Fibroblast of lung (primary cell): ENCODE measurements around the gene ARHGEF25. TPM values are rescaled to one million over a fixed set of nuclear protein-coding genes. Genes with fewer than 3 reads are reported as not detected.

Experiments
- DNase-seq, 2 donors: peaks; one replicate each; pipeline versions ENCODE4 v3.0.0 to v3.0.0-alpha.2; 2010; ENCODE audit warnings: low read depth in 2 of 2
- H2AFZ ChIP-seq: 2 replicates; pipeline ENCODE4 v1.5.1; 2012; ENCODE audit warnings: low read length, control low read depth, inconsistent platforms
- H3K27ac ChIP-seq: 2 replicates; pipeline ENCODE4 v1.5.1; 2011; ENCODE audit warnings: low read length, control low read depth; ENCODE audit not compliant: insufficient read depth
- H3K27me3 ChIP-seq: 2 replicates; pipeline ENCODE4 v1.5.1; 2011; ENCODE audit warnings: mild to moderate bottlenecking, low read length; ENCODE audit not compliant: control insufficient read depth, insufficient read depth
- H3K36me3 ChIP-seq: 2 replicates; pipeline ENCODE4 v1.5.1; 2011; ENCODE audit warnings: low read length; ENCODE audit not compliant: control insufficient read depth, insufficient read depth
- H3K4me1 ChIP-seq: 2 replicates; pipeline ENCODE4 v1.5.1; 2011; ENCODE audit warnings: low read length; ENCODE audit not compliant: control insufficient read depth, insufficient read depth; ENCODE audit errors: extremely low read depth
- H3K4me2 ChIP-seq: 2 replicates; pipeline ENCODE4 v1.5.1; 2011; ENCODE audit warnings: low read length, control low read depth; ENCODE audit not compliant: insufficient read depth; ENCODE audit errors: extremely low read depth
- H3K4me3 ChIP-seq, 4 experiments: fragments of 200-600 bp in 1 of 4; sonication (generic) in 1 of 4; replicated peaks in 1 of 4; 2 replicates each; pipeline ENCODE4 v1.5.1; 2011 to 2016; ENCODE audit warnings: low read length in 4 of 4, low read depth in 3 of 4, mild to moderate bottlenecking in 3 of 4, control low read depth in 2 of 4, inconsistent platforms in 1 of 4, mixed read lengths in 1 of 4; ENCODE audit not compliant: insufficient read depth in 1 of 4; ENCODE audit errors: control extremely low read depth in 1 of 4
- H3K79me2 ChIP-seq: 2 replicates; pipeline ENCODE4 v1.5.1; 2012; ENCODE audit warnings: mild to moderate bottlenecking, low read length, inconsistent platforms; ENCODE audit not compliant: control insufficient read depth, insufficient read depth
- H3K9ac ChIP-seq: 2 replicates; pipeline ENCODE4 v1.5.1; 2011; ENCODE audit warnings: mild to moderate bottlenecking, low read length, control low read depth; ENCODE audit not compliant: insufficient read depth
- H3K9me3 ChIP-seq: 2 replicates; pipeline ENCODE4 v1.5.1; 2012; ENCODE audit warnings: low read depth, low read length; ENCODE audit not compliant: control insufficient read depth, insufficient read depth
- H4K20me1 ChIP-seq: 2 replicates; pipeline ENCODE4 v1.5.1; 2011; ENCODE audit warnings: low read length; ENCODE audit not compliant: control insufficient read depth, insufficient read depth; ENCODE audit errors: extremely low read depth
- EZH2 ChIP-seq: IDR thresholded peaks from 2 replicates; pipeline ENCODE4 v1.5.1; 2012; ENCODE audit warnings: low read length, control low read depth, mild to moderate bottlenecking; ENCODE audit errors: missing control alignments
- polyA plus RNA-seq, 2 donors: library from polyadenylated mRNA; depleted of rRNA in 1 of 2; stranded (reverse) in 1 of 2; unstranded in 1 of 2; fragments of >200 nt; gene quantifications; 2 replicates each; pipeline ENCODE4 v1.2.1, GENCODE V29; 2011 to 2012; ENCODE audit warnings: missing spikeins in 1 of 2
- total RNA-seq: library from RNA; depleted of rRNA; stranded (reverse); fragments of >200 nt; gene quantifications from 2 replicates; pipeline ENCODE4 v1.2.1, GENCODE V29; 2014
- TF ChIP-seq, protein P1 (sequence below), 2 donors: IDR thresholded peaks in 1 of 2; conservative IDR thresholded peaks in 1 of 2; 1 replicate in 1 of 2; 2 replicates in 1 of 2; pipeline ENCODE4 v1.5.1; 2011 to 2012; ENCODE audit warnings: low read length in 2 of 2, control low read depth in 1 of 2, inconsistent platforms in 1 of 2, low read depth in 1 of 2, mild to moderate bottlenecking in 1 of 2

Gene ARHGEF25
- total and polyA plus RNA-seq, 2 donors (not counting 1 experiment from before 2014, with no cell fraction given), result 15.7 to 40.0 TPM

DNA sequence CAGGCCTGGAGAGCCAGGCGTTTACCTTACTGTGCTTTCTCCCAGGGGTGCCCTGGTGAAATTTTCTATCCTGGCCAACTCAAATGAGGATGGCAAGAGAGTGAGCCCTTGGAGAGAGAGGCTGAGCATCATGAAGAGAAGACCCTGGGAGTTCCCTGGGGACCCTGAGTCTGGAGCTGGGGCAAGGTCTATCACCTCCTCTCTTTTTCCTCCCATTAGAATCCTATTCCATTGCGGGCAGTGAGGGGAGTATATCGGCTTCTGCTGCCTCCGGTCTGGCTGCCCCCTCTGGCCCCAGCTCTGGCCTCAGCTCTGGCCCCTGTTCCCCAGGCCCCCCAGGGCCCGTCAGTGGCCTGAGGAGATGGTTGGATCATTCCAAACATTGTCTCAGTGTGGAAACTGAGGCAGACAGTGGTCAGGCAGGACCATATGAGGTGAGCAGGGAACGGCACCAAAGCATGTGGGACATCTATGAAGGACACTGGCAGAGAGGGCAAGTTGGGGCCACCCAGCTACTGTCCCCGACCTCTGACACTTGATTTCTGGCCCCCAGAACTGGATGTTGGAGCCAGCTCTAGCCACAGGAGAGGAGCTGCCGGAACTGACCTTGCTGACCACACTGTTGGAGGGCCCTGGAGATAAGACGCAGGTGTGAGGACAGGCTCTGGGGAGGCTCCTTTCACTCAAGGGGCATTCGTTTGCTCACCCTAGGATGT, 1.6 kb downstream of the ARHGEF25 start:
- no peak for DNase-seq
- Histone ChIP-seq H3K4me1 (peaks cover 8% of the 10 kb centered on the region), H3K27ac (no peak overlapping the region), H3K9me3 (no peaks in the 10 kb centered on the region), H3K9ac (no peak overlapping the region), H3K79me2 (no peaks in the 10 kb centered on the region), H3K36me3 (peaks cover 2% of the 10 kb centered on the region), H4K20me1 (no peaks in the 10 kb centered on the region), H2AFZ (no peak overlapping the region), H3K27me3 (no peaks in the 10 kb centered on the region), H3K4me3 (no peak overlapping the region), H3K4me2 (no peak overlapping the region)
- TF ChIP-seq, protein P1, sequence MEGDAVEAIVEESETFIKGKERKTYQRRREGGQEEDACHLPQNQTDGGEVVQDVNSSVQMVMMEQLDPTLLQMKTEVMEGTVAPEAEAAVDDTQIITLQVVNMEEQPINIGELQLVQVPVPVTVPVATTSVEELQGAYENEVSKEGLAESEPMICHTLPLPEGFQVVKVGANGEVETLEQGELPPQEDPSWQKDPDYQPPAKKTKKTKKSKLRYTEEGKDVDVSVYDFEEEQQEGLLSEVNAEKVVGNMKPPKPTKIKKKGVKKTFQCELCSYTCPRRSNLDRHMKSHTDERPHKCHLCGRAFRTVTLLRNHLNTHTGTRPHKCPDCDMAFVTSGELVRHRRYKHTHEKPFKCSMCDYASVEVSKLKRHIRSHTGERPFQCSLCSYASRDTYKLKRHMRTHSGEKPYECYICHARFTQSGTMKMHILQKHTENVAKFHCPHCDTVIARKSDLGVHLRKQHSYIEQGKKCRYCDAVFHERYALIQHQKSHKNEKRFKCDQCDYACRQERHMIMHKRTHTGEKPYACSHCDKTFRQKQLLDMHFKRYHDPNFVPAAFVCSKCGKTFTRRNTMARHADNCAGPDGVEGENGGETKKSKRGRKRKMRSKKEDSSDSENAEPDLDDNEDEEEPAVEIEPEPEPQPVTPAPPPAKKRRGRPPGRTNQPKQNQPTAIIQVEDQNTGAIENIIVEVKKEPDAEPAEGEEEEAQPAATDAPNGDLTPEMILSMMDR (conservative IDR thresholded peaks at IDR 0.05 in 1 of 2, IDR thresholded peaks at IDR 0.05 in 1 of 2; ENCODE audit: low read depth in 1 of 2, low read length in 2 of 2), result no peak
- TF ChIP-seq EZH2, result no peak

DNA sequence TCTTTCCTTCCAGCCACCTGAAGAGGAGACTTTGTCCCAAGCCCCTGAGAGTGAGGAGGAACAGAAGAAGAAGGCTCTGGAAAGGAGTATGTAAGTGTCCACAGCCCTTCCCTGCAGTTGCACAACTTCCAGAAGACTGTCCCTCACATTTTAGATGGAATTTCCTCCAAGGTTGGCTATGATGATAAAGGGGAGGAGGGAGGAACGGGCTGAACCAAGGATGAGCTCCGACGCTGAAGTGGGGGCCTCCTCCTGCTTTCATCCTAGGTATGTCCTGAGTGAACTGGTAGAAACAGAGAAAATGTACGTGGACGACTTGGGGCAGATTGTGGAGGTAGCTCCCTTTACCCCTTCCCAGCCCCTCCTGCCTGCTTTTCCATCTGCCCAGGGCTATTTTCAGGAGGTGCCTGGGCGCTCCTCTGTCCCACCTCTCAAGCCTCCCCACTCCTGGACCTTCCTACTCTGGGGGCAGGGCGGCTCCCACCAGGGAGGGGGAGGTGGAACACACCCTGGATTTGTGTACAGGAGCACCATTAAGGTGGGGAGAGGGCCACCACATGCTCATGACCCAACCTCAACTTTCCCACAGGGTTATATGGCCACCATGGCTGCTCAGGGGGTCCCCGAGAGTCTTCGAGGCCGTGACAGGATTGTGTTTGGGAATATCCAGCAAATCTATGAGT, 2.3 kb downstream of the ARHGEF25 start:
- TF ChIP-seq, protein P1 (conservative IDR thresholded peaks at IDR 0.05 in 1 of 2, IDR thresholded peaks at IDR 0.05 in 1 of 2; ENCODE audit: low read depth in 1 of 2, low read length in 2 of 2), result no peak
- no peak for TF ChIP-seq EZH2
- Histone ChIP-seq H3K4me2 (no peak overlapping the region), H2AFZ (no peak overlapping the region), H3K9me3 (no peaks in the 10 kb centered on the region), H3K9ac (no peak overlapping the region), H3K27me3 (no peaks in the 10 kb centered on the region), H3K4me3 (no peak overlapping the region), H3K79me2 (no peaks in the 10 kb centered on the region), H3K4me1 (peaks cover 8% of the 10 kb centered on the region), H4K20me1 (no peaks in the 10 kb centered on the region), H3K36me3 (no peaks in the 10 kb centered on the region), H3K27ac (no peak overlapping the region)
- no peak for DNase-seq

DNA sequence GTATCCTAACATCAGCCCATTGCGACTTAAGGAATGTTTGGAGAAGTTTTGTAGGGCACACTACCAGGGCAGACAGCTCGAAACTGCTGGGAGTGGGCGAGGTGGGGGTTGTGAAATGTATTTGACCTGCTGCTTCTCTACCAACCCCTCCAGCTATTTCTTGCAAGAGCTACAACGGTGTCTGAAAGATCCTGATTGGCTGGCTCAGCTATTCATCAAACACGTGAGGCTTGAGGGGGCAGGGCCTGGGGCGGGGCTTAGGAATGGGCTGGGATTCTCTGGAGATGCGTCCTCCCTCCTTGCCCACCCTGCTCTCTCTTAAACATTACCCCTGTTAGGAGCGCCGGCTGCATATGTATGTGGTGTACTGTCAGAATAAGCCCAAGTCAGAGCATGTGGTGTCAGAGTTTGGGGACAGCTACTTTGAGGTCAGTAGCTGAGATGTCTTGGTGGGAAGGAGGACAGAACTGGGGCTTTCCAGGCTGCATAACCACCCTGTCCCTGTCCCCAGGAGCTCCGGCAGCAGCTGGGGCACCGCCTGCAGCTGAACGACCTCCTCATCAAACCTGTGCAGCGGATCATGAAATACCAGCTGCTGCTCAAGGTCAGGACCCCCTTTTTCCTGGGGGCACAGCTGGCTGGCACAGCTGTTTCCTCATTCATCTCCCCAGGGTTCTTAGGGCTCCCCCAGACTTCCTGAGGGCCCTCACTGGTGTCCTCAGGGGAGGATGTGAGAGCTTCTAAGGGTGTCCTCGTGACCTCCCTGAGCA, 3.1 kb downstream of the ARHGEF25 start:
- Histone ChIP-seq H3K9me3 (no peaks in the 10 kb centered on the region), H3K27me3 (no peaks in the 10 kb centered on the region), H3K4me2 (no peak overlapping the region), H3K9ac (no peak overlapping the region), H2AFZ (no peak overlapping the region), H3K27ac (no peak overlapping the region), H3K36me3 (no peaks in the 10 kb centered on the region), H3K4me1 (peaks cover 8% of the 10 kb centered on the region), H3K4me3 (no peak overlapping the region), H4K20me1 (no peaks in the 10 kb centered on the region), H3K79me2 (no peaks in the 10 kb centered on the region)
- TF ChIP-seq, protein P1 (conservative IDR thresholded peaks at IDR 0.05 in 1 of 2, IDR thresholded peaks at IDR 0.05 in 1 of 2; ENCODE audit: low read depth in 1 of 2, low read length in 2 of 2), result no peak
- TF ChIP-seq EZH2, result no peak
- no peak for DNase-seq
